ENCODE results near the gene FBXL16.
"Not testable (repeated sequence)": the region's sequence is repeated elsewhere in the genome, so short reads cannot be mapped to it uniquely, and the experiment has no call there.

FBXL16 gene

DNA sequence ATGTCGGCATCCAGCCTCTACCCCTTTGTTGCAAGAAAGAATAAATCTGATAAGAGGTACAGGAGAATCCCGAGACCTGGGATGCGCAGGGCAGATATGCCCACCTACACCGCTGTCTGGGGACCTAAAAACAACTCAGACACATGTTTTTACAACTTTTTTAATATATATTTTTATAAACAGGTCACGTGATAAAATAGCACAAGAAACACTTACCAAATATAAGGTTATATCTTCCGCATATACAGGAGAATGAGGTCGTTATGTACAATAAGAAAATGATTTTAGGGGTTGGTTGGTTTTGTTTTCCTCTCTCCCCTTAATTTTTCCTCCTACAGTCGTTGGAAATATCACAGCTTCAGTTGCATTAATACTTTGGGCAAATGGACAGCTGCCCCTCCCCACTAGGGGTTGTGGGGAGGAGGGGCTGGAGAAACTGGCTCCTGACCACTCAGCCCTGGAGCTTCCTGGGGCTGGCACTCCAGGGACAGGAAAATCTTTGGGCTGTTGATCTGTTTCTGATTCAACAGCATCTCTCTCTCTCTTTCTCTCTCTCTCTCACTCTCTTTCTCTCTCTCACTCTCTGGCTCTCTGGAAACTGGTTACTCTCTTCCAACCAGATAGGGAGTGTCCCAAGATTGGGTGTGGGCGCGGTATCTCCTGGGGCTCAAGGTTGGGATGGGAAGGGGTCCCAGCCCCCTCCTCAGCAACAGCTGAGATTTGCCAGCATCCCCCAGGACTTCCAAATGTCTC is 13.1 kb downstream of the FBXL16 start:
- DNase-seq (ENCODE audit: low read depth in 1 of 2, low spot score in 1 of 2), result no peak

DNA sequence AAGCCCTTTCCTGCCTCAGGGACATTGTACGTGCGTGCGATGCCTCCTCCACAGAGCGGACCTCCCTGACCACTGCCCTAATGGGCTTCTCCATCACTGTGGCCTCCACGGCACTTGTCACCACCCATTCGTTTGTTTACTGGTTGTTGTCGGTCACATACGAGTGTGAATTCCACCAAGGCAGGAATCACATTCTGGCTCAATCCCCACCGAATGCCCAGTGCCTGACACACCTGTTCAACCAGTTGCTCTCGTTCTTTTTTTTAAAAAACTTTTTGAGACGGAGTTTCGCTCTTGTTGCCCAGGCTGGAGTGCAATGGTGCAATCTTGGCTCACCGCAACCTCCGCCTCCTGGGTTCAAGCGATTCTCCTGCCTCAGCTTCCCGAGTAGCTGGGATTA is 14.4 kb downstream of the FBXL16 start:
- not testable (repeated sequence) for DNase-seq (ENCODE audit: low read depth in 1 of 2, low spot score in 1 of 2)

DNA sequence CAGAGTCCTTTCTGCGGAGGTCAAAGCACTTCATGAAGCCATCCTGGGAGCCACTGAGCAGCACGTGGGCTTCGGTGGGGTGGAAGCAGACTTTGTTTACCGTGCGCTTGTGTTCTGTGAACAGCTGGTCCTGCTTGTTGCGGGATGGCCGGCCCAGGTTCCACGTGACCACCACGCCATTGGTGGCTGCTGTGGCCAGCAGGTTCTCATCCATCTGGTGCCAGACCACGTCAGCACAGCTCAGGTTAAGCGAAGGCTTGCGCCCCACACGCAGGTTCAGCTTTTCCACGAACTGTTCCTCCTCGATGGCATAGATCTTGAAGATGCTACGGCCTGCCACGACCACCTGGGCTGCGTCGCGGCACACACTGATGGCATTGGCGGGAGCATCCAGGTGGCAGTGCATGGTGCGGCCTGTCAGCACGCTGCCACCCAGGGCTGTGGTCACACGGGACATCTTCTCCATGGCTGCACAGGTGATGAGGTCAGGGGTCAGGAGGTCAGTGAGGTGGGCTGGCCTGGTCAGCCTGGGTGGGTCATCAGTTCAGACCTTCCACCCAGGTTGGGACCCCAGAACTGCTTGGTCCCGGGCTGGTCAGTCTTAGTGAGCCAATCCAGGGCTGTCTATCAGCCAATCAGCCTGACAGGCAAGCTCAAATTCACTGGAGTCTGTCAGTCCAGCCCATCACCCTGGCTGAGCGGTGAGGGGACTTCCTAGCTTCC is 16.3 kb downstream of the FBXL16 start:
- DNase-seq (ENCODE audit: low read depth in 1 of 2, low spot score in 1 of 2), result no peak

DNA sequence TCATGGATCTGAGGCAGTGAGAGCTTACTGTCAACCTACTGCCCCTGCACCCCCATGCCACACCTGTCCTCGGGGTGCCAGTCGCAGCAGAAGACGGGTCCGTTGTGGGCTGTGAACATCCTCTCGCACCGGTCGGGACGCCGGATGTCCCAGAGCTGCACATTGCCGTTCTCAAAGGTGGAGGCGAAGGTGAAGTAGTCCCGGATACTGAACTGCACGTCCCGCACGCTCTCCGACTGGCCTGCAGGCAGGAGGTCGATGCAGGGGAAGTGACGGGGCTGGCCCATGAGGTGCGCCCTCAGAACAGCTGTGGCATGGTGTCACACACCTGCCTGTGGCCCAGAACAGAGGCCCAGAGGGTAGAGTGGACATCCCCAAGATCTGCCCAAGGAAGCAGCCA is 18.1 kb downstream of the FBXL16 start:
- no peak for DNase-seq (ENCODE audit: low read depth in 1 of 2, low spot score in 1 of 2)

DNA sequence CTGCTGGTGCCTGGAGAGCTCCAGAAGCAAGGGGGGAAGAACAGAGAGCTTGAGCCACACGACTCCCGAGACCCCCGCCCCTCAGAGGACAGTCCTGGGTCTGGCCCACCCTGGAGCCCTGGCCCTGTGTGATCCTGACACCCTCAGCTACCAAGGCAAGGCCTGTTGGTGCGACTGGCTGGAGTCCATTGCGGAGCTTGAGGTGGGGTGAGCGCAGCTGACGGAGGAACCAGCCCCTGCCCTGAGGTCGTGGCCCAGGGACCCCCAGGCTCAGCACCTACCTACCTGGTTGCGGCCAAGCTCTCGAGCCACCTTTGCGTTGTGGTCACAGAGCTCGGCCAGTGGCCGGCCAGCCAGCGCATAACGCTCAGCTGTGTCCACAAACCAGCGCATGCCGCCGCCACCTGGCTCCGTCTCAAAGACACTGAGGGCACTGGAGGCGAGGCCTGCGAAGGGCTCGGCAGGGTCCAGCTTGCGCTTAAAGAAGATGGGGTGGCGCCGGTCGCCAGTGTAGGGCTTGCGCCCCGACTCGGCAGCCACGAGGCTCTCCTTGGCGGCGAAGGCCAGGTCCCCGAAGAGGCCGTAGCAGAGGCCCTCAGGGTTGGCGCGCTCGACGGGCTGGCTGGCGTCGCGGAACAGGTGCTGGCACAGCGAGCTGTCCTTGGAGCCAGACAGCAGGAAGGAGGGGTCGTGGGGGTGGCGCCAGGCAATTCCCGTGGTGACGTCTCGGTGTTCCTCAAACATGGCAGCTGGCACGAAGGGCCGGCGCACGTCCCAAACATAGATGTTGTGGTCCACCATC is 18.9 kb downstream of the FBXL16 start:
- no peak for DNase-seq (ENCODE audit: low read depth in 1 of 2, low spot score in 1 of 2)

DNA sequence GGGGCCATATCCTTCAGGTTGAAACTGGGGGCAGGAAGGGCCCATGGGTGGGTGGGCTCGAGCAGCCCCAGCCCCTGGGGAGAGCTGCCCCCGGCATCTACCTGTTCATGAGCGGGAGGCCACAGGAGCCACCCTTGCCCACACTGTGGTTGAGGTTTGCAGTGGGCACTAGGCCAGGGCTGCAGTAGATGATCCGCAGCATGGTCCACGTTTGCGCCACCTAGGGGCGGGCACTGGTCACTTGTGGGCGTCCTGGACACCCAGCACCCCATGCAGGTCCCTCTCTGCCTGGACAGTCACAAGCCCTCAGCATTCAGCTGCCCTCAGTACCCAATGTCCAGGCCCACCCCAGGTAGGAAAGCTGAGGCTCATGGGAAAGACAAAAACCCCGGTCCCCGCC is 19.6 kb downstream of the FBXL16 start:
- no peak for DNase-seq (ENCODE audit: low read depth in 1 of 2, low spot score in 1 of 2)

DNA sequence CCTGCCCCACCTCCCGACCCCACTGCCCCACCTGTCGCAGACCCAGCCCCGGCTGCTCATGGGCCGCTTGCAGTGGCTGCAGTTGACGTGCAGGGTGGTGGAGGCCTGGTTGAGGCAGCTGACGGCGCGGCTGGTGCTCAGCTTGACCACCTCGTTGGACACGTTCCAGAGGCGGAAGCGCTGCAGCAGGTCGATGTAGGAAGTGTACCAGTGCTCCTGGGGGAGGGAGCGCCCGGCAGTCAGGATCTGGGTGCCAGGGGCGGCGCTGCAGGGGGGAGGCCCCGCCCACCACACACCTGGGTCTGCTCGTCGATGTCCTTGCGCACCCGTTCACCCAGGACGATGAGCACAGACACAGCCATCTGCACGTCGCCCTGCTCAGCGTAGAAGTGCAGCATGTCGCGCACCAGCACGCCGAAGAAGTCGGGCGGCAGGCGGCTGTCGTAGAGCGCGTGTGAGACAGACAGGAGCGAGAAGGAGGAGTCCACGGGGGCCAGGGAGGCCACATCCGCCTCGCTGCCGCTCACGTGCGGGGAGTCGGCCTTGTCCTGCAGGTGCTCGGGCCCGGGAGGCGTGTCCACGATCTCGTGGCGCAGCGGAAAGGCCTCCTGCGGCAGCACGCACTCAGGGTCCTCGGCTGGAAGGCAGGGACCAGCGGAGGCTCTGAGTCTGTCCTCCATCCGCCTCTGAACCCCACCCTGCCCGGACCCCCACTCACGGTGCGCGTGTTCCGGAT is 20.5 kb downstream of the FBXL16 start:
- no peak for DNase-seq (ENCODE audit: low read depth in 1 of 2, low spot score in 1 of 2)

DNA sequence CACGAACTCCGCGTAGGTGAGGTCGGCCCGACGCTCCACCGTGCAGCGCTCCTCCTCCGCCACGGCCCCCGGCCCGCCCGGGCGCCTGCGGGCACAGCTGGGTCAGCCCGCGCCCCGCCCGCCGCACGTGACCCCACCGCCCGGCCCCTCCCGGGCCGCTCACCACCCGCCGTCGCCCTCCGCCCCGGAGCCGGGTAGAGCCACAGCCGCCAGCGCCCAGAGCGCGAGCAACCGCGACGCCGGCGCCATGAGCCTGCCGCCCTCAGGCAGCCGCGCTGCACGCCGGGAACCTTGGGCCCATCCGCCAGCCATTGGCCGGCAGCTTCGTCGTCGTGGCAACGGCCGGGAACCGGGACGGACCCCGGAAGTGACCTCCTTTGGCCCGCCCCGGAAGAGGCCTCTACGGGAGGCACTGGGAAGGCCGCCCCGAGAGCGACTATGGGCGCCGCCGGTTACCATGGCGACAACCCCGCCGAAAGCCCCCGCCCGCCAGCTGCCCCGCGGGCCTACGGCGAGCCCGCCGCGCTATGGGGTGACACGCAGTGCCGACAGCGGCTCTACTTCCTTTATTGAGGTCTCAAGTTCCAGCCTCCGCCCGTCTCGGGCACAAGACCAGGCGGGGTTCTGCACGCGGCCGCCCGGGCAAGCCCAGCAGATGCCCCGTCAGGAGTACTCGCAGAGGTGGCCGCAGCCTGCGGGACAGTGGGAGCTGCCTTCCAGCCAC is 21.4 kb downstream of the FBXL16 start, which contains the start of gene JMJD8:
JMJD8 (minus strand) TSS at position 264 of the 724 bp plus-strand sequence; CDS start at position 249, 15 bp downstream.
- peak; percentile 91 to 96 for DNase-seq (ENCODE audit: low read depth in 1 of 2, low spot score in 1 of 2)

DNA sequence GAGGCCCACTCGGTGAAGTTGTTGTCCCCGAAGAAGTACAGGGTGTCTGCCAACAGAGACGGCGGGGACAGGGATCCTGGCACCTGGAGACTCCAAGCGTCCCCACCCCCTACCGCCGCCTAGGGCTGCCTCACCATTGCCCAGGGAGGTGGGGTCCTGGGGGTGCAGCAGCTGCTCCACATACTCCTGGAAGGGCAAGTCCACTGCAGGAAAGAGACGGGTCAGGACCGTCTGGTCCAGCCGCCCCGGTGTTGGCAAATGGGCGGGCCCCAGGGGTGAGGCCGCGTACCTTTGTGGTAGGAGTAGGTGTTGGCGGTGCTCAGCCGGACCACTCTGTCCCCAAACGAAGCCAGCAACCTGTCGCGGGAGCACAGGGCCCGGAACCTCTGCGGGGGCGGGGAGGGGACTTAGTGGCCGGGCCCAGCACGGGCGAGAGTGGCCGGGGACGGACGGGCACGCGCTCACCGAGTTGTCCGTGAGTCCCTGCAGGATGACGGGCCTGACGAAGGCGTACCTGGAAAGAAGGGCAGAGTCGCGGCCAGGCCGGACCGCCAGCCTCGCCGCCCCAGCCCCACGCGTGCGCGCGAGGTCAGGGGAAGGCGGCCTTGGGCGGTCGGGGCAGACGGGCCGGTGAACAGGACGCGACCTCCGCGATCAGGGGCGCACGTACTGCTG is 22.1 kb downstream of the FBXL16 start:
- no peak for DNase-seq (ENCODE audit: low read depth in 1 of 2, low spot score in 1 of 2)

DNA sequence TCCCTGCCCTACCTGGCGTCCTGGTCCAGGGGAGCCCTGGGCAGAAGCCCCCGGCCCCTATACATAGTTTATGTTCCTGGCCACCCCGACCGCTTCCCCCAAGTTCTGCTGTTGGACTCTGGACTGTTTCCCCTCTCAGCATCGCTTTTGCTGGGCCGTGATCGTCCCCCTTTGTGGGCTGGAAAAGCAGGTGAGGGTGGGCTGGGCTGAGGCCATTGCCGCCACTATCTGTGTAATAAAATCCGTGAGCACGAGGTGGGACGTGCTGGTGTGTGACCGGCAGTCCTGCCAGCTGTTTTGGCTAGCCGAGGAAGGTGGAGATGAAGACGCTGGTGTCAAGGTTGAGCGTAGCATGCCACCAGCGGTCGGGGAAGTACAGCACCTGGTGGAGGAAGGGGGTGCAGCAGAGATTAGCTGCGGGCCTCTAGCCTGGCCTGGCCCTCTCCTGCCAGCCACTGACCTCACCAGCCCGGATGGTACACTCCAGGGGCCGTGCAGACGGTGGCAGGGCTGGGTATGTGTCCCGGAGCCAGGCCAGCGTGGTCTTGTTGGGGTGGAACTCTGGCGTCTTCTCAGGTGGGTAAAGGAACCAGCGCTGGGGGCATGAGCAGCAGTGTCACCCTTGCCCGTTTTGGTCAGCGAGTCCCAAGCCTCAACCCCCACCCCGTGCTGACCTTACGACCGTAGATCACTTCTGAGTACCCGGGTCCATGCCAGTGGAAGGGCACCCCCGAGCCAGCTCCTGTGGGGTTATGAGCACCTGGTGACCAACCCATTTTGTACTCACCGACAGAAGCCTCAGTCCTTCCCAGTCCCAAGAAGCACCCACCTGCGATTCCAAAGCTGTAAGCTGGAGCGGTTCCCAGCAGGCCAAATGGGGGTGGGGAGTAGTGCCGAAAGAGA is 22.9 kb downstream of the FBXL16 start:
- DNase-seq (ENCODE audit: low read depth in 1 of 2, low spot score in 1 of 2), result no peak

DNA sequence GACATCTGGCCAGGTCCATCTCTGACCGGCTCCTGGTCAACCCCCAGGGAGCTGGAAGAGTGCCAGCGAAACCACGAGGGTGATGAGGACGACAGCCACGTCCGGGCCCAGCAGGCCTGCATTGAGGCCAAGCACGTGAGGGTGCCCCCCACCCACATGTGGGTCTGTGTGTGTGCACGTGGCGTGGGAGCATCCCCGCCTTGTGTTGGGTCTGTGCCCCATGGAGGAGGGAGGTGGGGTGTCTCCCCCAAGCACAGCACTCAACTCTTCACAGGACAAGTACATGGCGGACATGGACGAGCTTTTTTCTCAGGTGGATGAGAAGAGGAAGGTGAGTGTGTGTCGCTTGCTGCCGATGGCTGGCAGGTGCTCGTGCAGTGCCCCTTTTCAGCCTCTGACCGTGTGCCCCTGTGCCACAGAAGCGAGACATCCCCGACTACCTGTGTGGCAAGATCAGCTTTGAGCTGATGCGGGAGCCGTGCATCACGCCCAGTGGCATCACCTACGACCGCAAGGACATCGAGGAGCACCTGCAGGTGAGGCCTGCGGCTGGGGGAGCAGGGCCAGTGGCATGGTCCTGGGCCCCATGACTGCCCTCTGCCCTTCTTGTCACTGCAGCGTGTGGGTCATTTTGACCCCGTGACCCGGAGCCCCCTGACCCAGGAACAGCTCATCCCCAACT is 23.7 kb downstream of the FBXL16 start:
- no peak for DNase-seq (ENCODE audit: low read depth in 1 of 2, low spot score in 1 of 2)

DNA sequence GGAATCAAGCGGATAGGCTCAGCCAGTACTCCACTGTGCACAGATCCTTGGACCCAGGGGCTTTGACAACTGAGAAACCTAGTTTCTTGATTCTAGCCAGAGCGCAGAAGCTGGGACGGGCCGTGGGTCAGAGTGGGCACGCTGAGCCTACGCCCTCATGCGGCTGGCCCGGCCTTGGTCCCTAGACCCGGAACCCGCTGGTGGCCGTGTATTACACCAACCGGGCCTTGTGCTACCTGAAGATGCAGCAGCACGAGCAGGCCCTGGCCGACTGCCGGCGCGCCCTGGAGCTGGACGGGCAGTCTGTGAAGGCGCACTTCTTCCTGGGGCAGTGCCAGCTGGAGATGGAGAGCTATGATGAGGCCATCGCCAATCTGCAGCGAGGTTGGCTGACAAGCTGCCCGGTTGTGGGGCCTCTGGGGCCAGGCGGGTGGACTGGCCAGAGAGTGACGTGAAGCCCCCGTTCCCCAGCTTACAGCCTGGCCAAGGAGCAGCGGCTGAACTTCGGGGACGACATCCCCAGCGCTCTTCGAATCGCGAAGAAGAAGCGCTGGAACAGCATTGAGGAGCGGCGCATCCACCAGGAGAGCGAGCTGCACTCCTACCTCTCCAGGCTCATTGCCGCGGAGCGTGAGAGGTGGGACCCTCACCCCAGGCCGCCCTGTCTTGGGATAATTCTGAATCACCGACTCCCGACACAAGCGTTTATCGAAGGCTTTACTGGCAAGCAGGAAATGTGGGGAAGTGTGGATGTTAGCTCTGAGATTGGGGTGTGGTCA is 24.4 kb downstream of the FBXL16 start:
- no peak for DNase-seq (ENCODE audit: low read depth in 1 of 2, low spot score in 1 of 2)

DNA sequence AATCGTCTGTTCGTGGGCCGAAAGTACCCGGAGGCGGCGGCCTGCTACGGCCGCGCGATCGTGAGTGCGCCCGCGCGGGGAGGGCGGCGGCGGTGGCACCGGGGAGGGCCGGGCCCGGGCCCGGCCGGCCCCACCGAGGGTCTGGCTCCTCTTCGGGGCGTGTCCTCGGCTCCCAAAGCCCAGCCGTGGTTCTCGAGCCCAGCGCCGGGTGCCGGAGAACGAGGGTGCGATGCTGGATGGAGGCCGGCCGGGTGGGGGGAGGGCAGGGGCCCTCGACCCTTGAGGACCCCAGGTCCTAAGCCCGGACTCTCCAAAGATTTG is 25.0 kb downstream of the FBXL16 start:
- DNase-seq (ENCODE audit: low read depth in 1 of 2, low spot score in 1 of 2), result no peak

DNA sequence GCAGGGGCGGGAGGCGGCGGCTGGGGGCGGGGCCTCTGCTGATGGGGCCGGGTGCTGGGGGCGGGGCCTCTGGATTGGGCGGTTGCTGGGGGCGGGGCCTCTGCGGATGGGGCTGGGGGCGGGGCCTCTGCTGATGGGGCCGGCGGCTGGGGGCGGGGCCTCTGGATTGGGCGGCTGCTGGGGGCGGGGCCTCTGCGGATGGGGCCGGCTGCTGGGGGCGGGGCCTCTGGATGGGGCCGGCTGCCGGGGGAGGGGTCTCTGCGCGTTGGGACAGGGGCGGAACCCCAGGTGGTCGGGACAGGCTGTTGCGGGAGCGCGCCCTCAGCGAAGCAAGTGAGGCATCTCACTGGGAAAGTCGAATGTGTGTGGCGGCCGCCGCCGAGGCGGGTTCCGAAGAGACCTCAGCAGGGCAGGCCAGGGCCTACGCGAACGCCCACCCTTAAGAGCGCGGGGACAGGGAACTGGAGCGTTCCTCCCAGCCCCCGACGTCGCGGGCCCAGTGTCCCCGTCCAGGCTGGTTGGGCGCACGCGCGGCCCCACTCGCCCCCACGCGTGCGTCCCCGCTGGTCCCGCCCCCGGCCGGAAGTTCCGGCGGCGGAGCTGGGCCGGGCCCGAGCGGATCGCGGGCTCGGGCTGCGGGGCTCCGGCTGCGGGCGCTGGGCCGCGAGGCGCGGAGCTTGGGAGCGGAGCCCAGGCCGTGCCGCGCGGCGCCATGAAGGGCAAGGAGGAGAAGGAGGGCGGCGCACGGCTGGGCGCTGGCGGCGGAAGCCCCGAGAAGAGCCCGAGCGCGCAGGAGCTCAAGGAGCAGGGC is 25.6 kb downstream of the FBXL16 start, which contains the start of gene STUB1:
STUB1 (plus strand) TSS at position 597 of the 811 bp plus-strand sequence; CDS start at position 713, 116 bp downstream.
- DNase-seq (ENCODE audit: low read depth in 1 of 2, low spot score in 1 of 2), result peak; percentile 70 to 76

DNA sequence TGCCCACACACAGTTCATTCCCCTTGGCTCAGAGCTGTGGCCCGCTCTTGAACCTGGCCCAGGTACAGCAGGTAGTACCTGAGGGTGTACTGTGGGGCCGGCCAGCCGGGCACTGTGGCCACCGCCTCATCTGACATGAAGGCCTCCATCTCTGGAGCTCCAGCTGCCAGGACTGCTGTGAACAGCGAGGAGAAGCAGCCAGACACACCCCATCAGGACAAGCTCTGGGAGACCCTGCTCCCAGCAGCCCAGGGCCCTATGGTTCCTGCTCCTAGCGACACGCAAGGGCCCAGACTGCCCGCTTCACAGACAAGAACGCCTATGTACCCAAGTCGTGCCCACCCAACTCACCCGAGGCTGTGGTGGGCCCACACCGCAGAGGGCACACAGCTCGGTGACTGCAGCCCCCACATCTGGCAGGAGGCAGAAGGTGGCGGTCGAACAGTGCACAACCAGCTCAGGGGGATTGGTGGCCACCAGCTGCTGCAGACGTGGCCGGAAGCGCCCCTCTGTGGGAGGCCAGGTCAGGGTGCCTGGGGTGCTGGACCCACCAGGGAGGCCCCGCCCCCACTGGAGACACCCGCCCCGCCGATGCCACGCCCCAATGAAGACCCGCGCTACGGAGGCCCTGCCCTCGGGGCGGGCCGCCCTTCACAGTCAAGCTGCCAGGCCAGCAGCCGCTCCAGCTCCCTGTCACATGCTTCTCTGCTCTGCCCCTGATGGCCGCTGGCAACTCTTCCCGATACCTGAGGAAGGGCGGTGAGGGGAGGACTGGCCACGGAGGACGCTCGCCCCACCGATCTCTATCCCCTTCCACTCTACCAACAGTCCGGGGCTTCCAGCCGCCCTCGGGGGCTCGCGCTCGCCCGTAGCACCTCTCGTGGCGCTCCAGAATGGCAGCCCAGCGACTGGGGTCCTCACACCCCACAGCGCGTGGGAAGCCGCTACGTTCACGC is 26.5 kb downstream of the FBXL16 start:
- no peak for DNase-seq (ENCODE audit: low read depth in 1 of 2, low spot score in 1 of 2)
